Astrocyte (in vitro differentiated cells and primary cell): ENCODE data around the gene BAZ1A.

Experiments
- CTCF ChIP-seq: IDR thresholded peaks from 2 replicates; pipeline ENCODE4 v1.5.1; 2011; ENCODE audit warnings: low read depth, mild to moderate bottlenecking, inconsistent platforms, low read length, moderate library complexity; ENCODE audit not compliant: insufficient read depth
- EZH2 ChIP-seq: IDR thresholded peaks from 2 replicates; pipeline ENCODE4 v1.6.1; 2012; ENCODE audit warnings: mild to moderate bottlenecking, low read length, inconsistent platforms; ENCODE audit not compliant: insufficient read depth

- TF ChIP-seq CTCF, result no peak
- TF ChIP-seq EZH2, result no peak
Measured at GRCh38 chr14:34875031-34875922, at the start of gene BAZ1A.
